ENCODE measurements around the gene C10orf90.

GRCh38 chr10:126496771-126497545 lies 173.5 kb downstream of the C10orf90 start:
- no peak for TF ChIP-seq CTCF (IDR thresholded peaks at IDR 0.05; ENCODE audit: poor library complexity)
- no peak for TF ChIP-seq EZH2phosphoT487 (IDR thresholded peaks at IDR 0.05; ENCODE audit: low read depth, severe bottlenecking, unreplicated experiment)

Data from hepatocyte (in vitro differentiated cells).